Measurements from ENCODE around the gene MUC5B. TPM values are rescaled to one million over a fixed set of nuclear protein-coding genes. Genes with fewer than 3 reads are reported as not detected.

MUC5B gene
- total RNA-seq, 1 experiment from 2014 or later = 1.6 TPM

GRCh38 chr11:1309498-1310317 is 86.8 kb downstream of the MUC5B start, which contains the start of gene TOLLIP (continued):
- 0 out of 2 replicates have a peak, but pooled peaks have one; percentile 45 for TF ChIP-seq PREB (CRISPR knock-in tag; IDR thresholded peaks at IDR 0.05; ENCODE audit: borderline replicate concordance)
- no peak for TF ChIP-seq TP53 (CRISPR knock-in tag; IDR thresholded peaks at IDR 0.05)
- TF ChIP-seq ARID4B (CRISPR knock-in tag; IDR thresholded peaks at IDR 0.05; ENCODE audit: borderline replicate concordance) = peak; percentile 30; the same call in 1 of the 2 replicates
- TF ChIP-seq ZNF423 (CRISPR knock-in tag; IDR thresholded peaks at IDR 0.05) = no peak
- no peak for TF ChIP-seq ZNF396 (CRISPR knock-in tag; IDR thresholded peaks at IDR 0.05; ENCODE audit: borderline replicate concordance)
- TF ChIP-seq ZBTB43 (CRISPR knock-in tag; IDR thresholded peaks at IDR 0.05) = peak; percentile 78; the same call in 1 of the 2 replicates
- TF ChIP-seq HMGXB4 (CRISPR knock-in tag; IDR thresholded peaks at IDR 0.05) = peak; percentile 52; the same call in 1 of the 2 replicates
- no peak for TF ChIP-seq NR3C1 (CRISPR knock-in tag; conservative IDR thresholded peaks at IDR 0.05; ENCODE audit: low read depth)
- TF ChIP-seq ZNF425 (CRISPR knock-in tag; conservative IDR thresholded peaks at IDR 0.05) = no peak
- peak; percentile 78; the same call in 1 of the 2 replicates for TF ChIP-seq ETV6 (CRISPR knock-in tag; IDR thresholded peaks at IDR 0.05)
- TF ChIP-seq FOXP1 (CRISPR knock-in tag; IDR thresholded peaks at IDR 0.05; ENCODE audit: borderline replicate concordance) = peak; percentile 91
- peak; percentile 72; the same call in 1 of the 2 replicates for TF ChIP-seq MYBL2 (CRISPR knock-in tag; IDR thresholded peaks at IDR 0.05)
- TF ChIP-seq AFF4 (CRISPR knock-in tag; IDR thresholded peaks at IDR 0.05; ENCODE audit: borderline replicate concordance) = no peak
- no peak for TF ChIP-seq ZMAT4 (CRISPR knock-in tag; IDR thresholded peaks at IDR 0.05)
- TF ChIP-seq ZNF512 (CRISPR knock-in tag; IDR thresholded peaks at IDR 0.05; ENCODE audit: borderline replicate concordance) = no peak
- peak; percentile 65; the same call in 1 of the 2 replicates for TF ChIP-seq E2F1 (CRISPR knock-in tag; IDR thresholded peaks at IDR 0.05)

All from WTC11 (cell line).